Breast epithelium (tissue), 3 donors: ENCODE measurements around the gene HTR6.

Experiments used
- CTCF ChIP-seq, 3 donors: fragments of 450-650 bp; IDR thresholded peaks; one replicate each; pipeline ENCODE4 v1.5.1; 2016 to 2017; ENCODE audit warnings: antibody characterized with exemption in 3 of 3, mild to moderate bottlenecking in 3 of 3, moderate library complexity in 3 of 3
- POLR2A ChIP-seq: fragments of 450-650 bp; IDR thresholded peaks from one replicate; pipeline ENCODE4 v1.6.1; 2016; ENCODE audit warnings: antibody characterized with exemption, mild to moderate bottlenecking, moderate library complexity
- POLR2AphosphoS5 ChIP-seq, 3 donors: sonication (generic); formaldehyde crosslinking; IDR thresholded peaks; one replicate each; pipeline ENCODE4 v1.6.1; 2017; ENCODE audit warnings: antibody characterized with exemption in 3 of 3

DNA sequence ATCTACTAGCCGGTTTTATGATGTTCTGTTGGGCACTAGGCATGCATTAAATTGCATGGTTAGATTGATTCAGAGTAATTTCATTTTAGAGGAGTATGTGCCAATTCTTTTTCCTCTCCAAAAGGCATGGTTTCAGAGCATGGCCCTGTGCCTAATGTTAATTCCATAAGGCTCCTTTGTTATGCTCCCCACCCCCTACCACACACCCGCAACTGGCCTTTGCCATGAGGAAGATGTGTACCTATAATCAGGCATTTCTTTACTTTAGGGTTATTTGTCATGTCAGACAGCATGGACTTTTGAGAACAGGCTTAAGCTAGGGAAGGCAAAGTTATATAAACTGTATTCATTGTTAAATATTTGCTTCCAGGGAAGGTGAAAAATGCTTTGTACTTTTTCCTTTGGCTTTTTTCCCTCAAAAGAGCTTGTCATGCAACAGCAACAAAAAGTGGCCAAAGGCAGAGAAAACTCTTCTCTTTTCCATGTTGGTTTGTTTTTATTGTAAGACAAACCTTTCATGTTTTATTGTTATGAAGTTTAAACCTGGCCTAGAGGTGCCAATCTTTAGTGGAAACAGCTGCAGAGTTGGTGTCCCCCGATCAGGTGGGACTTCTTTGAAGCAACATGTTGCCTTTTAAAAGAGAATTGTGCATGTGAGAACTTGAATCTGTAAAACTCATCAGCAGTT is 44.8 kb upstream of the HTR6 start:
- TF ChIP-seq CTCF (IDR thresholded peaks at IDR 0.05) (no peak), POLR2A (no peak), POLR2AphosphoS5 (IDR thresholded peaks at IDR 0.05) (no peak)
